Suprapubic skin (tissue), 4 donors: Measurements from ENCODE around the gene IL17RD.

Experiments
- EP300 ChIP-seq: sonication (generic); formaldehyde crosslinking; IDR thresholded peaks from one replicate; pipeline ENCODE4 v1.6.1; 2017; ENCODE audit warnings: antibody characterized with exemption
- POLR2A ChIP-seq, 2 donors: fragments of 450-650 bp; IDR thresholded peaks; one replicate each; pipeline ENCODE4 v1.6.1; 2017; ENCODE audit warnings: antibody characterized with exemption in 2 of 2, mild to moderate bottlenecking in 2 of 2, moderate library complexity in 2 of 2
- POLR2AphosphoS5 ChIP-seq, 3 donors: sonication (generic); formaldehyde crosslinking; IDR thresholded peaks; one replicate each; pipeline ENCODE4 v1.6.1; 2017; ENCODE audit warnings: antibody characterized with exemption in 3 of 3
- TF ChIP-seq, protein P1 (sequence below), 2 donors: fragments of 200-600 bp in 1 of 2; fragments of 450-650 bp in 1 of 2; sonication (generic) in 1 of 2; IDR thresholded peaks; one replicate each; pipeline ENCODE4 v1.5.1; 2016 to 2019; ENCODE audit warnings: antibody characterized with exemption in 2 of 2, mild to moderate bottlenecking in 1 of 2, moderate library complexity in 1 of 2

- TF ChIP-seq, protein P1, sequence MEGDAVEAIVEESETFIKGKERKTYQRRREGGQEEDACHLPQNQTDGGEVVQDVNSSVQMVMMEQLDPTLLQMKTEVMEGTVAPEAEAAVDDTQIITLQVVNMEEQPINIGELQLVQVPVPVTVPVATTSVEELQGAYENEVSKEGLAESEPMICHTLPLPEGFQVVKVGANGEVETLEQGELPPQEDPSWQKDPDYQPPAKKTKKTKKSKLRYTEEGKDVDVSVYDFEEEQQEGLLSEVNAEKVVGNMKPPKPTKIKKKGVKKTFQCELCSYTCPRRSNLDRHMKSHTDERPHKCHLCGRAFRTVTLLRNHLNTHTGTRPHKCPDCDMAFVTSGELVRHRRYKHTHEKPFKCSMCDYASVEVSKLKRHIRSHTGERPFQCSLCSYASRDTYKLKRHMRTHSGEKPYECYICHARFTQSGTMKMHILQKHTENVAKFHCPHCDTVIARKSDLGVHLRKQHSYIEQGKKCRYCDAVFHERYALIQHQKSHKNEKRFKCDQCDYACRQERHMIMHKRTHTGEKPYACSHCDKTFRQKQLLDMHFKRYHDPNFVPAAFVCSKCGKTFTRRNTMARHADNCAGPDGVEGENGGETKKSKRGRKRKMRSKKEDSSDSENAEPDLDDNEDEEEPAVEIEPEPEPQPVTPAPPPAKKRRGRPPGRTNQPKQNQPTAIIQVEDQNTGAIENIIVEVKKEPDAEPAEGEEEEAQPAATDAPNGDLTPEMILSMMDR (IDR thresholded peaks at IDR 0.05): no peak
- TF ChIP-seq EP300 (no peak), POLR2A (IDR thresholded peaks at IDR 0.05) (no peak), POLR2AphosphoS5 (IDR thresholded peaks at IDR 0.05) (no peak)
These were observed 13.4 kb downstream of the IL17RD start for GRCh38 chr3:57151749-57152148.
